ENCODE measurements around the gene CCDC92B.

GRCh38 chr17:2782055-2782454 is 32.6 kb upstream of the CCDC92B start:
- TF ChIP-seq EZH2phosphoT487 (IDR thresholded peaks at IDR 0.05; ENCODE audit: borderline replicate concordance, low read depth) (no peak), RAD21 (IDR thresholded peaks at IDR 0.05; ENCODE audit: low read length) (no peak), JUND (IDR thresholded peaks at IDR 0.05) (no peak), EP300 (IDR thresholded peaks at IDR 0.05; ENCODE audit: borderline replicate concordance in 1 of 2, low read depth in 1 of 2, low read length in 1 of 2) (no peak), ELF1 (IDR thresholded peaks at IDR 0.05) (no peak), RFX5 (IDR thresholded peaks at IDR 0.05; ENCODE audit: low read length) (no peak), MEF2A (IDR thresholded peaks at IDR 0.05; ENCODE audit: borderline replicate concordance, low read depth) (no peak), CHD2 (IDR thresholded peaks at IDR 0.05; ENCODE audit: low read length, partially characterized antibody) (no peak), ZBTB33 (IDR thresholded peaks at IDR 0.05; ENCODE audit: borderline replicate concordance, low read depth) (no peak), TCF12 (IDR thresholded peaks at IDR 0.05) (no peak), FOXJ3 (CRISPR knock-in tag; IDR thresholded peaks at IDR 0.05) (no peak)
- TF ChIP-seq, protein P1, sequence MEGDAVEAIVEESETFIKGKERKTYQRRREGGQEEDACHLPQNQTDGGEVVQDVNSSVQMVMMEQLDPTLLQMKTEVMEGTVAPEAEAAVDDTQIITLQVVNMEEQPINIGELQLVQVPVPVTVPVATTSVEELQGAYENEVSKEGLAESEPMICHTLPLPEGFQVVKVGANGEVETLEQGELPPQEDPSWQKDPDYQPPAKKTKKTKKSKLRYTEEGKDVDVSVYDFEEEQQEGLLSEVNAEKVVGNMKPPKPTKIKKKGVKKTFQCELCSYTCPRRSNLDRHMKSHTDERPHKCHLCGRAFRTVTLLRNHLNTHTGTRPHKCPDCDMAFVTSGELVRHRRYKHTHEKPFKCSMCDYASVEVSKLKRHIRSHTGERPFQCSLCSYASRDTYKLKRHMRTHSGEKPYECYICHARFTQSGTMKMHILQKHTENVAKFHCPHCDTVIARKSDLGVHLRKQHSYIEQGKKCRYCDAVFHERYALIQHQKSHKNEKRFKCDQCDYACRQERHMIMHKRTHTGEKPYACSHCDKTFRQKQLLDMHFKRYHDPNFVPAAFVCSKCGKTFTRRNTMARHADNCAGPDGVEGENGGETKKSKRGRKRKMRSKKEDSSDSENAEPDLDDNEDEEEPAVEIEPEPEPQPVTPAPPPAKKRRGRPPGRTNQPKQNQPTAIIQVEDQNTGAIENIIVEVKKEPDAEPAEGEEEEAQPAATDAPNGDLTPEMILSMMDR (IDR thresholded peaks at IDR 0.05) = no peak
- TF ChIP-seq, protein P2, sequence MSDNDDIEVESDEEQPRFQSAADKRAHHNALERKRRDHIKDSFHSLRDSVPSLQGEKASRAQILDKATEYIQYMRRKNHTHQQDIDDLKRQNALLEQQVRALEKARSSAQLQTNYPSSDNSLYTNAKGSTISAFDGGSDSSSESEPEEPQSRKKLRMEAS (IDR thresholded peaks at IDR 0.05; ENCODE audit: low read depth) = no peak
- TF ChIP-seq, protein P3, sequence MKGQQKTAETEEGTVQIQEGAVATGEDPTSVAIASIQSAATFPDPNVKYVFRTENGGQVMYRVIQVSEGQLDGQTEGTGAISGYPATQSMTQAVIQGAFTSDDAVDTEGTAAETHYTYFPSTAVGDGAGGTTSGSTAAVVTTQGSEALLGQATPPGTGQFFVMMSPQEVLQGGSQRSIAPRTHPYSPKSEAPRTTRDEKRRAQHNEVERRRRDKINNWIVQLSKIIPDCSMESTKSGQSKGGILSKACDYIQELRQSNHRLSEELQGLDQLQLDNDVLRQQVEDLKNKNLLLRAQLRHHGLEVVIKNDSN (IDR thresholded peaks at IDR 0.05; ENCODE audit: borderline replicate concordance, low read depth) = no peak

Data from SK-N-SH (cell line).